SW 1271 (cell line): ENCODE measurements around the gene ZNF502.

Experiments used
- DNase-seq, 2 experiments: peaks; one replicate each; lab custom pipeline; 2025; lab: John Stamatoyannopoulos, UW

The ZNF502 gene

DNA sequence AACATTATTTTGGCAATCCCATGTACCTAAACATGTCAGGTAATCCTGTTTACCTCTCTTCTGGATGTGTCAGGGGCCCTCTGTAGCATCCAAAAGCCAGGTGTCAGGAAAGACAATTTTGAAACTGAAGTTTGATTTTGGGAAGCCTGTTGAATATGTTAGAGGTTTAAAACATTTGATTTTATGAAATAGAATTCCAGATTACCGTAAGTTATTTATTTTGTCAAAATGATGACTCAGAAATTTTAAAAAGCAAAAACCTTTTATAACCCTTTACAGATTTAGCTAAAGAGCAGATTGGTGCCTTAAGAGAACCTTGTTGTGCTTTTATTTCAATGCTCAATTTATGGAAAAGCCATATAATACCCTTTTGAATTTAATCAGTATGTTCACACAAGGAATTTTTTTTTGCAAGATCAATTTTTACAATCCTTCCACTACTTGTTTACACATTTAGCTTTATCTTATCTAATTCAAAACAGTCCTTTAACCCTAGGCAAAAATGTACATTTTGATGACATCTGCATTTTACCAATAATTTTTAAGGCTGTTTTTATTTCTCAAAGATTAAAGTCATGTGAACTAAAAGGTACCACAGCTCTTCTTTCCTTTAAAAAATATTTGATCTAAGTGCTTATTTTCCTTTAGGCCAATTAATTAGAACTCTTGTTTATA lies 59.1 kb downstream of the ZNF502 start:
- no peak for DNase-seq

DNA sequence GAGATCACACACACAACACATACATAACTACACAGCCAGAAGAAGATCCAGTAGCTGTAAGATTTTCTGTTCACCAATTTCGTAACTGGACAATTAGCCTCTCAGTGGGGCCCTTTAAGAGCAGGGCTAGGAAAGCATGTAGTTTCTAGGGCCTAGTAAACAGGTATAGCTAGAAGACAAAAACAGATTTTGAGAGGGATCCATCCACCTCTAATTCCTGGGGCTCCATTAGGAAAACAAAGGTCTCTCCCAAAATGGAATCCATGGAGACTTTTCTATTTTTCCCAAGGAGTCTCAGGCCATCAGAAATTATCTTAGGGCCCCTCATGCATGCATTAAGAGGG lies 59.6 kb downstream of the ZNF502 start:
- DNase-seq = no peak
